ENCODE measurements around the gene PLXNB1. TPM values are rescaled to one million over a fixed set of nuclear protein-coding genes. Genes with fewer than 3 reads are reported as not detected.

PLXNB1 gene
- total and polyA plus RNA-seq, 2 of the 13 experiments (the other 11 are each of a cell fraction or from before 2014, with no cell fraction given) = 86.0 to 143 TPM

DNA sequence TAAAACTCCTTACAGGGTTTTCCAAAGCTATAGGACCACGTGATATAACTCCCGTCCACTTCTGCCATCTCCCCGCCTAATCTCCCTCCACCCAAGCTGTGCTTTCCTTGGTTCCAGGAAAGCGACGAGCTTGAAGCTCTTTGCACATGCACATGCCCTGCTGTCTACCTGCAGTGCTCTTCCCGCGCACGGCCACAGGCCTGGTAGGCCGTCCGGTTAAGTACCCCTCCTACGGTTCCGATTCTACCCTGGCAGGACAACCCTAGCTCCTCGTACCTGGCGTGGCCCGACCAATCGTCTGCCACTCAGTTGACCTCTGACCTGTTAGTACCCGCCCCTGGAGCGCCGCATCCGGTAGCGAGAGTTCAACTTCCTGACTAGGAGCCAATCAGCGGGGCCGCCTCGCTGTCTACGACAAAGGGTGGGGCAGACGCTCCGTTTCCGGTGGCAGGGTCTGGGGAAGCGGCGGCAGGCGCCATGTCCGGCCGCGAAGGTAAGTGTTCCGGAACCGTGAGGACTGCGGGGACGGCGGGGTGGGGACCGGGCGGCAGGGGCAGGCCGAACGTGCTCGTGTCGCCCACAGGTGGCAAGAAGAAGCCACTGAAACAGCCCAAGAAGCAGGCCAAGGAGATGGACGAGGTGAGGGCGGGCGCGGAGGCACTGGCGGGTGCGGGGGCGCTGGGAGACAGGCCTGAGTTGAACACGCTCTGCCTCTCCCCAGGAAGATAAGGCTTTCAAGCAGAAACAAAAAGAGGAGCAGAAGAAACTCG is 10.1 kb upstream of the PLXNB1 start, which contains the start of the genes CCDC51 and TMA7 (continued):
- peak; percentile 66; the same call in 1 of the 2 replicates for TF ChIP-seq ZNF564 (CRISPR knock-in tag; IDR thresholded peaks at IDR 0.05)
- TF ChIP-seq, protein P1, sequence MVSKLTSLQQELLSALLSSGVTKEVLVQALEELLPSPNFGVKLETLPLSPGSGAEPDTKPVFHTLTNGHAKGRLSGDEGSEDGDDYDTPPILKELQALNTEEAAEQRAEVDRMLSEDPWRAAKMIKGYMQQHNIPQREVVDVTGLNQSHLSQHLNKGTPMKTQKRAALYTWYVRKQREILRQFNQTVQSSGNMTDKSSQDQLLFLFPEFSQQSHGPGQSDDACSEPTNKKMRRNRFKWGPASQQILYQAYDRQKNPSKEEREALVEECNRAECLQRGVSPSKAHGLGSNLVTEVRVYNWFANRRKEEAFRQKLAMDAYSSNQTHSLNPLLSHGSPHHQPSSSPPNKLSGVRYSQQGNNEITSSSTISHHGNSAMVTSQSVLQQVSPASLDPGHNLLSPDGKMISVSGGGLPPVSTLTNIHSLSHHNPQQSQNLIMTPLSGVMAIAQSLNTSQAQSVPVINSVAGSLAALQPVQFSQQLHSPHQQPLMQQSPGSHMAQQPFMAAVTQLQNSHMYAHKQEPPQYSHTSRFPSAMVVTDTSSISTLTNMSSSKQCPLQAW (CRISPR knock-in tag; IDR thresholded peaks at IDR 0.05) = peak; percentile 87
- peak; percentile 39; the same call in 1 of the 2 replicates for TF ChIP-seq ZMYM3 (CRISPR knock-in tag; IDR thresholded peaks at IDR 0.05)
- TF ChIP-seq, protein P2, sequence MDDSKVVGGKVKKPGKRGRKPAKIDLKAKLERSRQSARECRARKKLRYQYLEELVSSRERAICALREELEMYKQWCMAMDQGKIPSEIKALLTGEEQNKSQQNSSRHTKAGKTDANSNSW (CRISPR knock-in tag; IDR thresholded peaks at IDR 0.05; ENCODE audit: borderline replicate concordance) = no peak; the same call in 1 of the 2 replicates
- TF ChIP-seq, protein P3, sequence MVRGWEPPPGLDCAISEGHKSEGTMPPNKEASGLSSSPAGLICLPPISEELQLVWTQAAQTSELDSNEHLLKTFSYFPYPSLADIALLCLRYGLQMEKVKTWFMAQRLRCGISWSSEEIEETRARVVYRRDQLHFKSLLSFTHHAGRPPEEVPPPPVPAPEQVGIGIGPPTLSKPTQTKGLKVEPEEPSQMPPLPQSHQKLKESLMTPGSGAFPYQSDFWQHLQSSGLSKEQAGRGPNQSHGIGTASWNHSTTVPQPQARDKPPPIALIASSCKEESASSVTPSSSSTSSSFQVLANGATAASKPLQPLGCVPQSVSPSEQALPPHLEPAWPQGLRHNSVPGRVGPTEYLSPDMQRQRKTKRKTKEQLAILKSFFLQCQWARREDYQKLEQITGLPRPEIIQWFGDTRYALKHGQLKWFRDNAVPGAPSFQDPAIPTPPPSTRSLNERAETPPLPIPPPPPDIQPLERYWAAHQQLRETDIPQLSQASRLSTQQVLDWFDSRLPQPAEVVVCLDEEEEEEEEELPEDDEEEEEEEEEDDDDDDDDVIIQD (CRISPR knock-in tag; IDR thresholded peaks at IDR 0.05; ENCODE audit: low read depth) = no peak
- TF ChIP-seq ZNF768 (CRISPR knock-in tag; IDR thresholded peaks at IDR 0.05) = 0 out of 2 replicates have a peak, but pooled peaks have one; percentile 32
- 0 out of 2 replicates have a peak, but pooled peaks have one; percentile 9 for TF ChIP-seq AKAP8 (CRISPR knock-in tag; IDR thresholded peaks at IDR 0.05)
- TF ChIP-seq ZNF121 (CRISPR knock-in tag; IDR thresholded peaks at IDR 0.05) = no peak
- TF ChIP-seq, protein P4, sequence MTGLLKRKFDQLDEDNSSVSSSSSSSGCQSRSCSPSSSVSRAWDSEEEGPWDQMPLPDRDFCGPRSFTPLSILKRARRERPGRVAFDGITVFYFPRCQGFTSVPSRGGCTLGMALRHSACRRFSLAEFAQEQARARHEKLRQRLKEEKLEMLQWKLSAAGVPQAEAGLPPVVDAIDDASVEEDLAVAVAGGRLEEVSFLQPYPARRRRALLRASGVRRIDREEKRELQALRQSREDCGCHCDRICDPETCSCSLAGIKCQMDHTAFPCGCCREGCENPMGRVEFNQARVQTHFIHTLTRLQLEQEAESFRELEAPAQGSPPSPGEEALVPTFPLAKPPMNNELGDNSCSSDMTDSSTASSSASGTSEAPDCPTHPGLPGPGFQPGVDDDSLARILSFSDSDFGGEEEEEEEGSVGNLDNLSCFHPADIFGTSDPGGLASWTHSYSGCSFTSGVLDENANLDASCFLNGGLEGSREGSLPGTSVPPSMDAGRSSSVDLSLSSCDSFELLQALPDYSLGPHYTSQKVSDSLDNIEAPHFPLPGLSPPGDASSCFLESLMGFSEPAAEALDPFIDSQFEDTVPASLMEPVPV (CRISPR knock-in tag; IDR thresholded peaks at IDR 0.05) = peak; percentile 66
- TF ChIP-seq ZNF264 (CRISPR knock-in tag; IDR thresholded peaks at IDR 0.05) = no peak
- TF ChIP-seq GATA4 (IDR thresholded peaks at IDR 0.05; ENCODE audit: borderline replicate concordance, low read depth) = no peak
- no peak for TF ChIP-seq ZNF724P (CRISPR knock-in tag; IDR thresholded peaks at IDR 0.05; ENCODE audit: borderline replicate concordance)
- no peak for TF ChIP-seq IKZF4 (CRISPR knock-in tag; IDR thresholded peaks at IDR 0.05; ENCODE audit: borderline replicate concordance, low read depth, not compliant biosample characterization)
- TF ChIP-seq, protein P5, sequence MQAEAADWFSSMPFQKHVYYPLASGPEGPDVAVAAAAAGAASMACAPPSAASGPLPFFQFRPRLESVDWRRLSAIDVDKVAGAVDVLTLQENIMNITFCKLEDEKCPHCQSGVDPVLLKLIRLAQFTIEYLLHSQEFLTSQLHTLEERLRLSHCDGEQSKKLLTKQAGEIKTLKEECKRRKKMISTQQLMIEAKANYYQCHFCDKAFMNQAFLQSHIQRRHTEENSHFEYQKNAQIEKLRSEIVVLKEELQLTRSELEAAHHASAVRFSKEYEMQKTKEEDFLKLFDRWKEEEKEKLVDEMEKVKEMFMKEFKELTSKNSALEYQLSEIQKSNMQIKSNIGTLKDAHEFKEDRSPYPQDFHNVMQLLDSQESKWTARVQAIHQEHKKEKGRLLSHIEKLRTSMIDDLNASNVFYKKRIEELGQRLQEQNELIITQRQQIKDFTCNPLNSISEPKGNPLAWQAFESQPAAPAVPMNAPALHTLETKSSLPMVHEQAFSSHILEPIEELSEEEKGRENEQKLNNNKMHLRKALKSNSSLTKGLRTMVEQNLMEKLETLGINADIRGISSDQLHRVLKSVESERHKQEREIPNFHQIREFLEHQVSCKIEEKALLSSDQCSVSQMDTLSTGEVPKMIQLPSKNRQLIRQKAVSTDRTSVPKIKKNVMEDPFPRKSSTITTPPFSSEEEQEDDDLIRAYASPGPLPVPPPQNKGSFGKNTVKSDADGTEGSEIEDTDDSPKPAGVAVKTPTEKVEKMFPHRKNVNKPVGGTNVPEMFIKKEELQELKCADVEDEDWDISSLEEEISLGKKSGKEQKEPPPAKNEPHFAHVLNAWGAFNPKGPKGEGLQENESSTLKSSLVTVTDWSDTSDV (CRISPR knock-in tag; IDR thresholded peaks at IDR 0.05) = no peak
- TF ChIP-seq HHEX (CRISPR knock-in tag; IDR thresholded peaks at IDR 0.05) = no peak
- no peak for TF ChIP-seq RORA (CRISPR knock-in tag; IDR thresholded peaks at IDR 0.05)
- peak; percentile 90 for TF ChIP-seq ZSCAN31 (CRISPR knock-in tag; IDR thresholded peaks at IDR 0.05; ENCODE audit: low read depth)
- TF ChIP-seq, protein P6, sequence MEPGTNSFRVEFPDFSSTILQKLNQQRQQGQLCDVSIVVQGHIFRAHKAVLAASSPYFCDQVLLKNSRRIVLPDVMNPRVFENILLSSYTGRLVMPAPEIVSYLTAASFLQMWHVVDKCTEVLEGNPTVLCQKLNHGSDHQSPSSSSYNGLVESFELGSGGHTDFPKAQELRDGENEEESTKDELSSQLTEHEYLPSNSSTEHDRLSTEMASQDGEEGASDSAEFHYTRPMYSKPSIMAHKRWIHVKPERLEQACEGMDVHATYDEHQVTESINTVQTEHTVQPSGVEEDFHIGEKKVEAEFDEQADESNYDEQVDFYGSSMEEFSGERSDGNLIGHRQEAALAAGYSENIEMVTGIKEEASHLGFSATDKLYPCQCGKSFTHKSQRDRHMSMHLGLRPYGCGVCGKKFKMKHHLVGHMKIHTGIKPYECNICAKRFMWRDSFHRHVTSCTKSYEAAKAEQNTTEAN (CRISPR knock-in tag; conservative IDR thresholded peaks at IDR 0.05) = no peak; the same call in 1 of the 2 replicates
- TF ChIP-seq ZNF678 (CRISPR knock-in tag; IDR thresholded peaks at IDR 0.05) = no peak
- no peak for TF ChIP-seq NFRKB (IDR thresholded peaks at IDR 0.05)

Measured in HepG2 (cell line).